ENCODE measurements around the gene CALM1.

The CALM1 gene

DNA sequence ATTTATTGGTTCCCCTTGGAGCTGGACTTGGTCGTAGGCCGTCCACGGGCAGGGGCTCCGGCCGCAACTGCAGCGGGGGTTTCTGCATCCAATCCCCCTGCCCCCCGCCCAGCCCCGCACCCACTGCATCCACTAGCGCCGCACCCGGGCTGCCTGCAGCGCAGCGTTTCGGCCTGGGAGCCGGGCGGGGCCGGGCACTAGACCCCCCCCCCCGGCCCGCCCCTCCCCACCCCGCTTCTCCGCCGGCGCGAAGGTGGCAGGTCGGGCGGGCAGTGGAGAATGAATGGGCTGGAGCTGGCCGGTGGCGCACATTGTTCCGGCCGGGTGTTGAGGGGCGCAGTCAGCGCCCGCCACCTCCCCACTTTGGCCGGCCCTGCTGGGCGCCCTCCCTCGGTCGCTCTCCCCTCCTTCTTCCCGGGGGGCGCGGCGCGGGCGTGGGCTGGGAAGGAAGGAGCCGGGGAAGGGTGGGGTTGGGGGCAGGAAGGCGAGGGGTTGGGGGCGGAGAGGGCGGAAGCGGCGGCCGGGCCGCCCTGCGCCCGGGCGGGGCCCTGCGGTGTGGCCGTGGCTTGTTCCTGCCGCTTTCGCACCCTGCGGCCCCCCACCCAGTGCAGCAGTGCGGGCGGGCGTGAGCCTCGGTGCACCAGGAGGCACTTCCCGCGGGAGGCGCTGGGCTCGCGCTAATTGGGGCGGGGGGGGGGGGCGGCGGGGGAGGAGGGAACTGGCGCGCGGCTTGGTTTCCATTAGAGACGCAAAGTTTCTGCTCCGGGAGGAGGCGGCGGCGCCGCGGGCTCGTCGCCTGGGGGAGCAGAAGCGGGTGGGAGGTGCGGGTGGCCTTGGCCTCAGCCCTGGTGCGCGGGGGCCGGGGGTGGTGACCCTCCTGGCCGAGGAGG, 841 bp downstream of the CALM1 start:
- DNase-seq (ENCODE audit: low spot score) = peak; percentile 87
- TF ChIP-seq, protein P1, sequence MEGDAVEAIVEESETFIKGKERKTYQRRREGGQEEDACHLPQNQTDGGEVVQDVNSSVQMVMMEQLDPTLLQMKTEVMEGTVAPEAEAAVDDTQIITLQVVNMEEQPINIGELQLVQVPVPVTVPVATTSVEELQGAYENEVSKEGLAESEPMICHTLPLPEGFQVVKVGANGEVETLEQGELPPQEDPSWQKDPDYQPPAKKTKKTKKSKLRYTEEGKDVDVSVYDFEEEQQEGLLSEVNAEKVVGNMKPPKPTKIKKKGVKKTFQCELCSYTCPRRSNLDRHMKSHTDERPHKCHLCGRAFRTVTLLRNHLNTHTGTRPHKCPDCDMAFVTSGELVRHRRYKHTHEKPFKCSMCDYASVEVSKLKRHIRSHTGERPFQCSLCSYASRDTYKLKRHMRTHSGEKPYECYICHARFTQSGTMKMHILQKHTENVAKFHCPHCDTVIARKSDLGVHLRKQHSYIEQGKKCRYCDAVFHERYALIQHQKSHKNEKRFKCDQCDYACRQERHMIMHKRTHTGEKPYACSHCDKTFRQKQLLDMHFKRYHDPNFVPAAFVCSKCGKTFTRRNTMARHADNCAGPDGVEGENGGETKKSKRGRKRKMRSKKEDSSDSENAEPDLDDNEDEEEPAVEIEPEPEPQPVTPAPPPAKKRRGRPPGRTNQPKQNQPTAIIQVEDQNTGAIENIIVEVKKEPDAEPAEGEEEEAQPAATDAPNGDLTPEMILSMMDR (IDR thresholded peaks at IDR 0.05; ENCODE audit: extremely low read depth, missing control alignments) = no peak

DNA sequence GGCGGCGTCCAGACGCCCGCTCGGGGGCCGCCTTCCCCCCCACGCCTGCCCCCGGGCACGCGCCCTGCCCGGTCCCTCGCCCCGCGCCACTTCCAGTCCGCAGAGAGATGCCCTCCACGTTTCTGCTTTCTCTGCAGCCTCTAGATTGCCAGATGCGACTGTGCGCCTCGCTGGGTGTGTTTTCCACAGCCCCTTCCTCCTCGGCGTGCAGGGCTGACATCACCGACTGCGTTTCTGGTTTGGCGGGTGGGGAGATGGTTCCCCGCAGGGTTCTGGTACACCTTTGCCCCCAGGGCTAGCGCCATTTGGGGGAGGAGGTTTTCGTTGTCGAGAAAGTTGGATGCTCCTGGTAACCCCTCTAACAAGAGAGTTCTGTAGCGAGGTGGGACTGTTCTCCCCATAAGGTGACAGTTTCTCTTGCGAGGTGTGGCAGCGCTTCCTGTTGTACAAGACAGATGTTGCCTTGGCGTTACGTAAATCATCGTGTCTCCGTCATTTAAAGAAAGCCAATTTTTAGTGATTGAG, 1.5 kb downstream of the CALM1 start:
- TF ChIP-seq, protein P1 (IDR thresholded peaks at IDR 0.05; ENCODE audit: extremely low read depth, missing control alignments) = no peak
- DNase-seq (ENCODE audit: low spot score) = peak; percentile 53

- DNase-seq (ENCODE audit: low spot score) = no peak
- TF ChIP-seq, protein P1 (IDR thresholded peaks at IDR 0.05; ENCODE audit: extremely low read depth, missing control alignments) = no peak
These were observed 2.2 kb downstream of the CALM1 start for GRCh38 chr14:90398841-90399540.

- peak; percentile 89 for DNase-seq (ENCODE audit: low spot score)
- TF ChIP-seq, protein P1 (IDR thresholded peaks at IDR 0.05; ENCODE audit: extremely low read depth, missing control alignments) = peak; percentile 99
These were observed 3.0 kb downstream of the CALM1 start for GRCh38 chr14:90399541-90400444.

DNA sequence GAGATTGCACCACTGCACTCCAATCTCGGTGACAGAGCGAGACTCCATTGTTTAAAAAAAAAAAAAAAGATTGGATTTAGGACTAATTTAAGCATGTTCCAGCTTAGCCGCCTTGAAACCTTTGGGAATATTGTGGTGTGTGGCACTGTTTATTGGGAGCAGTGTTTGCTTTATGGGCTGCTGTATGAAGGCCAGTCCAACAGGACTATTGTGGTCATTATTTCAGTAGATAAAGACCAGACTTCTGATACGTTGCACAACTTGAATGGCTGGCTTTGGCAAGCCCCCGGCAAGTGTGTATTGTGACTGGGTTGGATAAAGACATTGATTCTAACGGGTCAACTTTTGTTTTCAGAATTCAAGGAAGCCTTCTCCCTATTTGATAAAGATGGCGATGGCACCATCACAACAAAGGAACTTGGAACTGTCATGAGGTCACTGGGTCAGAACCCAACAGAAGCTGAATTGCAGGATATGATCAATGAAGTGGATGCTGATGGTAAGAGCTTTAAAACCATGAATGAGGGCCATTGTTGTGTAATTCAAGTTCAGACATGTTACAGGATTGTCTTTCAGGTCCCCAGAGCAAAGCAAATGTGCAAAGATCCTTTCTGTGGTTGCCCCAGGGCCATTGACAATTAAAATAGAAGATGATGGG, 4.2 kb downstream of the CALM1 start:
- no peak for DNase-seq (ENCODE audit: low spot score)
- TF ChIP-seq, protein P1 (IDR thresholded peaks at IDR 0.05; ENCODE audit: extremely low read depth, missing control alignments) = no peak

- TF ChIP-seq, protein P1 (IDR thresholded peaks at IDR 0.05; ENCODE audit: extremely low read depth, missing control alignments) = no peak
- no peak for DNase-seq (ENCODE audit: low spot score)
These were observed 5.2 kb downstream of the CALM1 start for GRCh38 chr14:90402016-90402415.
